Heart left ventricle (tissue), 16 donors: ENCODE data around the gene GALNT5. TPM values are rescaled to one million over a fixed set of nuclear protein-coding genes. Genes with fewer than 3 reads are reported as not detected.

Experiments
- ATAC-seq, 4 donors: fragments of 200-7000 bp; cut with Tn5 transposase; one replicate each; pipeline ENCODE4 v1.9.1; 2020 to 2022; ENCODE audit warnings: moderate library complexity in 4 of 4, mild to moderate bottlenecking in 3 of 4, moderate number of reproducible peaks in 1 of 4
- DNase-seq, 5 donors: peaks; one replicate each; pipeline ENCODE4 v3.0.0-alpha.2; 2020
- H3K27ac ChIP-seq, 12 donors: fragments of 200-600 bp; sonication (generic) in 4 of 12; one replicate each; pipeline versions ENCODE4 v1.5.0 to v1.8.0; 2016 to 2022; ENCODE audit warnings: mild to moderate bottlenecking in 2 of 12
- H3K27me3 ChIP-seq, 9 donors: fragments of 200-600 bp; sonication (generic) in 2 of 9; one replicate each; pipeline versions ENCODE4 v1.5.1 to v1.8.0; 2016 to 2022; ENCODE audit warnings: mild to moderate bottlenecking in 3 of 9
- H3K36me3 ChIP-seq, 9 donors: fragments of 200-600 bp; sonication (generic) in 2 of 9; one replicate each; pipeline versions ENCODE4 v1.5.0 to v1.8.0; 2018 to 2022; ENCODE audit warnings: mild to moderate bottlenecking in 2 of 9
- H3K4me1 ChIP-seq, 12 donors: fragments of 200-600 bp; sonication (generic) in 4 of 12; one replicate each; pipeline versions ENCODE4 v1.5.0 to v1.8.0; 2016 to 2022; ENCODE audit warnings: mild to moderate bottlenecking in 3 of 12
- H3K4me3 ChIP-seq, 12 donors: fragments of 200-600 bp; sonication (generic) in 4 of 12; one replicate each; pipeline versions ENCODE4 v1.5.0 to v1.8.0; 2017 to 2022; ENCODE audit warnings: mild to moderate bottlenecking in 9 of 12, moderate library complexity in 4 of 12
- H3K9me3 ChIP-seq, 12 donors: fragments of 200-600 bp; sonication (generic) in 4 of 12; one replicate each; pipeline versions ENCODE4 v1.5.0 to v1.8.0; 2016 to 2022; ENCODE audit warnings: mild to moderate bottlenecking in 1 of 12
- POLR2A ChIP-seq, 2 donors: fragments of 450-650 bp; IDR thresholded peaks; one replicate each; pipeline ENCODE4 v1.6.1; 2017; ENCODE audit warnings: antibody characterized with exemption in 2 of 2, mild to moderate bottlenecking in 2 of 2, moderate library complexity in 2 of 2
- WGBS, 4 donors: extraction: QIAGEN DNeasy Blood & Tissue Kit in 2 of 4; methylation state at CpG; one replicate each; pipeline versions ENCODE4 v1.1.5 to v1.1.7; 2013 to 2018; 5-methylcytosine and 5-hydroxymethylcytosine counted together
- intact Hi-C, 10 donors: fragments of 100-400 bp; cut with DNase I; formaldehyde crosslinking; loops; one replicate each; pipeline versions ENCODE4 v1.11.1 to v1.14.2; 2022
- polyA plus RNA-seq, 2 donors: library from polyadenylated mRNA; stranded (reverse); fragments of 200-250 nt; gene quantifications; one replicate each; pipeline ENCODE4 v1.2.3, GENCODE V29; 2013
- total RNA-seq, 9 donors: library from RNA; depleted of rRNA in 2 of 9; stranded (reverse); fragments of >200 nt in 2 of 9; fragmentation: NEBNext Ultra II Directional in 3 of 9; extraction: Animal tissue kit (Norgen Biotek cat#: 25700) in 3 of 9; gene quantifications; one replicate each; pipeline versions ENCODE4 v1.1.0 to v1.2.4, GENCODE V29; 2016 to 2023
- TF ChIP-seq, protein P1 (sequence below), 12 donors: fragments of 200-600 bp; sonication (generic) in 4 of 12; IDR thresholded peaks; one replicate each; pipeline versions ENCODE4 v1.5.0 to v1.8.0; 2018 to 2022; ENCODE audit warnings: antibody characterized with exemption in 12 of 12, mild to moderate bottlenecking in 5 of 12
- donor health status: ischemic (EF 13 %, LVEDD 7.1; RV severe dilation, severe dysfunction).
- donor health status: healthy with polysubstance abuse.
- donor health status: DM: no; HTN: yes; CAD: no.
- donor health status: DM: no; HTN: no; CAD: no.
- donor health status: ischemic (EF 25% LVEDD 6.9; RV normal size, moderate dysfunction).
- donor health status: ischemic (EF 25% LVEDD 5.7; RV mildly dilated, moderate dysfunction).
- donor health status: healthy.
- donor health status: DM: yes; HTN: yes; CAD: no.
- donor health status: ischemic (EF 35%, LVEDD 5.7; RV mildly dilated, moderate dysfunction).
- donor health status: nonischemic (EF 11% LVEDD 7.7; RV severe dilation, severe dysfunction).
- donor health status: DM: yes; HTN: yes; CAD: no.
- donor health status: PGD.
- donor health status: ischemic (EF 29% LVEDD 5.4; RV normal size, mild dysfunction).
- donor health status: nonischemic (EF 23%, LVEDD 6.1; RV moderate dilation, normal function).

Gene GALNT5
- total and polyA plus RNA-seq, 11 donors = 0.04 to 1.0 (median 0.16) TPM; not detected in 1

DNA sequence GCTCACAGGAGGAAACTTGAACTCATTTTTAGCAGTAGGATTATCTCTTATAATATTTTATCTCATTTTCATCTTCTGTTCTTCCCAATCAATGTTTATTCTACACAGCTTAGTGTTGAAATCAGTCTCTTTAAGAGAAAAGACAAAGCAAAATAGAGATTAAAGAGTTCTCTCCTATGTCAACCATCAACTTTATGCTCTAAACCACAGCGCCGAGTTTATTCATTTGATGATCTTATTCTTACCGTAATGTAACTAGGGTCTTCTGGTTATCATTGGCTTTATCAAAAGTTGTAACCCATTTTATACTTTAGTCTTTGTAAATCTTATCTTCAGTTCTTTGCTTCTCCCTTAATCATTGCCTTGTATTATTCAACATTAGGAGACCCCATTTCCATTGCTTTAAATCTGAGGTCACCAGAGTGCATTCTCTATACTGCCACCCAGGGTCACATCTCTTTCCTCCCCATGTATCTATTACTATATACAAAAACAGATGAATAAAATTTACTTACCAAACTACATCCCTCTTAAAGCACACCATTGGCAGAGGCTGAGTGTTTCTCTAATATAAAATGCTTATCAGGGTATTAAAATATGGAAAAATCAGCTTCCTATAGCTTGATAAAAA is 90.9 kb downstream of the GALNT5 start:
- DNase-seq (no peak), ATAC-seq (no peak)
- Histone ChIP-seq H3K27me3 (no peaks in the 10 kb centered on the region), H3K9me3 (peaks cover 0 to 5% (median 0%) of the 10 kb centered on the region in 12 donors), H3K4me1 (no peaks in the 10 kb centered on the region), H3K36me3 (no peaks in the 10 kb centered on the region), H3K4me3 (no peak overlapping the region), H3K27ac (no peak overlapping the region)
- intact Hi-C loops = loop anchor here in 1 of 10 donors (10.0 kb wide), 1 partner anchor 136 kb away; no protein-coding TSS in a partner anchor
- WGBS, 4 donors = 92 to 95% (median 94%) methylated on average over 3 of the region's 3 CpGs
- TF ChIP-seq, protein P1, sequence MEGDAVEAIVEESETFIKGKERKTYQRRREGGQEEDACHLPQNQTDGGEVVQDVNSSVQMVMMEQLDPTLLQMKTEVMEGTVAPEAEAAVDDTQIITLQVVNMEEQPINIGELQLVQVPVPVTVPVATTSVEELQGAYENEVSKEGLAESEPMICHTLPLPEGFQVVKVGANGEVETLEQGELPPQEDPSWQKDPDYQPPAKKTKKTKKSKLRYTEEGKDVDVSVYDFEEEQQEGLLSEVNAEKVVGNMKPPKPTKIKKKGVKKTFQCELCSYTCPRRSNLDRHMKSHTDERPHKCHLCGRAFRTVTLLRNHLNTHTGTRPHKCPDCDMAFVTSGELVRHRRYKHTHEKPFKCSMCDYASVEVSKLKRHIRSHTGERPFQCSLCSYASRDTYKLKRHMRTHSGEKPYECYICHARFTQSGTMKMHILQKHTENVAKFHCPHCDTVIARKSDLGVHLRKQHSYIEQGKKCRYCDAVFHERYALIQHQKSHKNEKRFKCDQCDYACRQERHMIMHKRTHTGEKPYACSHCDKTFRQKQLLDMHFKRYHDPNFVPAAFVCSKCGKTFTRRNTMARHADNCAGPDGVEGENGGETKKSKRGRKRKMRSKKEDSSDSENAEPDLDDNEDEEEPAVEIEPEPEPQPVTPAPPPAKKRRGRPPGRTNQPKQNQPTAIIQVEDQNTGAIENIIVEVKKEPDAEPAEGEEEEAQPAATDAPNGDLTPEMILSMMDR (IDR thresholded peaks at IDR 0.05) = no peak
- TF ChIP-seq POLR2A (IDR thresholded peaks at IDR 0.05) = no peak

DNA sequence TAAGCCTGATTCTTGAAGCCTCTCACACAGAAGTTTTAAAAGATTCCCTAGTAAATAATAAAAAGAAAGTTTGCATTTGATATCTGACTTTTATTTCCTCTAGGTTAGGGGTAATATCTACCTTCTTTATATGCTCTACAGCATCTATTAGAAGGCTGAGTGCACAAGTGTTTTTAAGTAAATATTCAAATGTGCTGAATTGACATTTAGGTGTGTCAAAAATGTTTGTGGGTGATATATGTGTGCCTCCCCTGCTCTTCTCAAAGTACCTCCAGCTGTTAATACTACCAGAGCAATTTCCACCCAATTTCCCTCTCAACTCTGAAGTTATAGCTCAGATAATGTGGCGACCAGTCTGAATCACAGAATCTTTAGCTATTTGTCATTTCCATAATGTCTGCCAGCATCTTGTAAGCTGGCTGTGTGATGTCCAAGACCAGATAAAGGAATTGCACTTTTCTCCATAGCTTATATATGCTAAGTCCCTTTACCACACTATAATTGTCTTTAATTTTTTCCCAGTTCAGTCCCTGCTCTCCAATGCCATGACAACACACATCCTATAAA is 92.5 kb downstream of the GALNT5 start:
- WGBS, 4 donors = 49 to 70% (median 56%) methylated on average over 1 of the region's 1 CpG
- H3K27ac ChIP-seq = no peak overlapping the region

DNA sequence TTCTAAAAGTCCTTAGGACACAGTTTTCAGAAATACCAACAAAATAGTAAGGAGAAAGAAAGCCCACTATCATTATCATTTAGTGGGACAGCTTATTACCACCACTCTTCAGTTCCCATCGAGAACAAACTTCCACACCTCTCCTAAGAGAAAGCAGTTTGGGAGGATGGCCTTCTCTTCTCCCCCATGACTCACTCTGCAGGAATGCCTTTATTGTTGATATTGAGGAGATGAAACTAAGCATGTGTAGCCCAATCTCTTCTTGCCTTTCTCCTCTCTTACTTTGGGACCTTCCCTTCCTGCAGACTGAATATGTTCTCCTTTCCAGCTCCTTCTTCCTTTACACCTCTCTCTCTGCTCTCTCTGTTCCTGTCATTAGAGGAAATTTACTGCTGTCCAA is 98.1 kb downstream of the GALNT5 start:
- H3K36me3 ChIP-seq = no peaks in the 10 kb centered on the region
- H3K4me1 ChIP-seq = no peaks in the 10 kb centered on the region
- intact Hi-C loops = no loop called here
- no peak overlapping the region for H3K4me3 ChIP-seq
- H3K27me3 ChIP-seq = no peaks in the 10 kb centered on the region
- peaks cover 0 to under 1% (median 0%) of the 10 kb centered on the region in 12 donors for H3K9me3 ChIP-seq
- 27 to 41% (median 37%) methylated on average over 1 of the region's 1 CpG for WGBS, 4 donors
- ATAC-seq = no peak
- no peak for TF ChIP-seq POLR2A (IDR thresholded peaks at IDR 0.05)
- TF ChIP-seq, protein P1 (IDR thresholded peaks at IDR 0.05) = no peak
- no peak for DNase-seq
- no peak overlapping the region for H3K27ac ChIP-seq

More for the DNA sequence above, 92.5 kb downstream of the GALNT5 start:
- Histone ChIP-seq H3K4me1 (no peaks in the 10 kb centered on the region), H3K36me3 (no peaks in the 10 kb centered on the region), H3K4me3 (no peak overlapping the region), H3K27me3 (no peaks in the 10 kb centered on the region), H3K9me3 (peaks cover 0 to 1% (median 0%) of the 10 kb centered on the region in 12 donors)
- ATAC-seq = no peak
- intact Hi-C loops = loop anchor here in 1 of 10 donors (10.0 kb wide), 1 partner anchor 135 kb away; no protein-coding TSS in a partner anchor
- TF ChIP-seq POLR2A (IDR thresholded peaks at IDR 0.05) = no peak
- TF ChIP-seq, protein P1 (IDR thresholded peaks at IDR 0.05) = no peak
- no peak for DNase-seq

DNA sequence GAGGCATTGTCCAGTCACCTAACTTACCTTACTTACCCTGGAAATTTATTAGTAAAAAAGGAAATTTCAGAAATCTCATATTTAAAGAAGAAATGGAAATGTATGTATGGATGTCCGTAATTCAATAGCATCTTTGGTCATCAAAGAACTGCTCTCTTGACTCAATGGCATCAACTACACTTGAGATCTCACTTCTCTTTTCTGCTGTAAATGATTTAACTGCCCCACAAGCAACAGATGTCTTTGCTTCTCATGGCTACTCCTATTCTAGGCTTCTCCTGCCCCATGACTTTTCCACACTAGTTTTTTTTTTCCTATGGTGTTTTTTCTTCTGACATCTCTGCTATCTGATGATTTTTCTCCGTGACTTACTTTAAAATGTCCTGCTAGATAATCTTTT is 102.1 kb downstream of the GALNT5 start:
- WGBS, 4 donors = 83 to 94% (median 88%) methylated on average over 2 of the region's 2 CpGs
- intact Hi-C loops = no loop called here
- ATAC-seq = no peak
- peaks cover 0 to 8% (median 0%) of the 10 kb centered on the region in 12 donors for H3K9me3 ChIP-seq
- no peak for DNase-seq
- H3K4me3 ChIP-seq = no peak overlapping the region
- no peak overlapping the region for H3K27ac ChIP-seq
- peaks cover 0 to 7% (median 0%) of the 10 kb centered on the region in 12 donors for H3K4me1 ChIP-seq
- H3K36me3 ChIP-seq = no peaks in the 10 kb centered on the region
- TF ChIP-seq, protein P1 (IDR thresholded peaks at IDR 0.05) = no peak
- no peak for TF ChIP-seq POLR2A (IDR thresholded peaks at IDR 0.05)
- H3K27me3 ChIP-seq = no peaks in the 10 kb centered on the region
